ENCODE data around the gene GALNT9.

GRCh38 chr12:132325733-132326130 lies 3.7 kb downstream of the GALNT9 start:
- TF ChIP-seq, protein P1, sequence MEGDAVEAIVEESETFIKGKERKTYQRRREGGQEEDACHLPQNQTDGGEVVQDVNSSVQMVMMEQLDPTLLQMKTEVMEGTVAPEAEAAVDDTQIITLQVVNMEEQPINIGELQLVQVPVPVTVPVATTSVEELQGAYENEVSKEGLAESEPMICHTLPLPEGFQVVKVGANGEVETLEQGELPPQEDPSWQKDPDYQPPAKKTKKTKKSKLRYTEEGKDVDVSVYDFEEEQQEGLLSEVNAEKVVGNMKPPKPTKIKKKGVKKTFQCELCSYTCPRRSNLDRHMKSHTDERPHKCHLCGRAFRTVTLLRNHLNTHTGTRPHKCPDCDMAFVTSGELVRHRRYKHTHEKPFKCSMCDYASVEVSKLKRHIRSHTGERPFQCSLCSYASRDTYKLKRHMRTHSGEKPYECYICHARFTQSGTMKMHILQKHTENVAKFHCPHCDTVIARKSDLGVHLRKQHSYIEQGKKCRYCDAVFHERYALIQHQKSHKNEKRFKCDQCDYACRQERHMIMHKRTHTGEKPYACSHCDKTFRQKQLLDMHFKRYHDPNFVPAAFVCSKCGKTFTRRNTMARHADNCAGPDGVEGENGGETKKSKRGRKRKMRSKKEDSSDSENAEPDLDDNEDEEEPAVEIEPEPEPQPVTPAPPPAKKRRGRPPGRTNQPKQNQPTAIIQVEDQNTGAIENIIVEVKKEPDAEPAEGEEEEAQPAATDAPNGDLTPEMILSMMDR (IDR thresholded peaks at IDR 0.05; ENCODE audit: insufficient read depth, low read depth, low read length): no peak
- no peak for TF ChIP-seq EZH2 (IDR thresholded peaks at IDR 0.05; ENCODE audit: insufficient read depth, low read length)

Measured in astrocyte (in vitro differentiated cells and primary cell).